Nephron (organoid): ENCODE measurements around the gene SH3GLB2.

Experiments used
- H3K27ac Mint-ChIP-seq, 3 experiments: 2 replicates each; pipeline ENCODE4 v1.8.0; 2020; ENCODE audit warnings: mixed read lengths in 3 of 3, mild to moderate bottlenecking in 2 of 3, moderate library complexity in 1 of 3
- H3K27me3 Mint-ChIP-seq: 2 replicates; pipeline ENCODE4 v1.8.0; 2021; ENCODE audit warnings: low read depth, mild to moderate bottlenecking, moderate library complexity, mixed read lengths
- H3K36me3 Mint-ChIP-seq: 2 replicates; pipeline ENCODE4 v1.8.0; 2020; ENCODE audit warnings: low read depth, mixed read lengths
- H3K4me1 Mint-ChIP-seq: 2 replicates; pipeline ENCODE4 v1.8.0; 2020; ENCODE audit warnings: mixed read lengths
- H3K4me3 Mint-ChIP-seq, 3 experiments: 2 replicates each; pipeline ENCODE4 v1.8.0; 2020; ENCODE audit warnings: mild to moderate bottlenecking in 3 of 3, mixed read lengths in 3 of 3, moderate library complexity in 2 of 3
- H3K9me3 Mint-ChIP-seq: 2 replicates; pipeline ENCODE4 v1.8.0; 2020; ENCODE audit warnings: mixed read lengths
- TF ChIP-seq, protein P1 (sequence below), 3 experiments: fragments of 200-600 bp; sonication (generic); IDR thresholded peaks; one replicate each; pipeline ENCODE4 v1.5.0; 2021; ENCODE audit warnings: antibody characterized with exemption in 3 of 3; ENCODE audit not compliant: unreplicated experiment in 3 of 3

The SH3GLB2 gene

DNA sequence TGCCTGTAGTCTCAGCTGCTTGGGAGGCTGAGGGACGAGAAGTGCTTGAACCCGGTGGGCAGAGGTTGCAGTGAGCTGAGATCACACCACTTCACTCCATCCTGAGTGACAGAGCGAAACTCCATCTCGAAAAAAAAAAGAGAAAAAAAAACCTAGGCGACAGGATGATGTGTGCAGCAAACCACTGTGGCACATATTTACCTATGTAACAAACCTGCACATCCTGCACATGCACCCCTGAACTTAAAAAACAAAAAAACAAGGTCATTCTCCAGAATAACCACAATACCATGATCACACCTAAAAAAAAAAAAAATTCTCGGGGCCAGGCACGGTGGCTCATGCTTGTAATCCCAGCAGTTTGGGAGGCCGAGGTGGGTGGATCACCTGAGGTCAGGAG, 45.3 kb upstream of the SH3GLB2 start:
- H3K4me3 Mint-ChIP-seq = no peak overlapping the region
- TF ChIP-seq, protein P1, sequence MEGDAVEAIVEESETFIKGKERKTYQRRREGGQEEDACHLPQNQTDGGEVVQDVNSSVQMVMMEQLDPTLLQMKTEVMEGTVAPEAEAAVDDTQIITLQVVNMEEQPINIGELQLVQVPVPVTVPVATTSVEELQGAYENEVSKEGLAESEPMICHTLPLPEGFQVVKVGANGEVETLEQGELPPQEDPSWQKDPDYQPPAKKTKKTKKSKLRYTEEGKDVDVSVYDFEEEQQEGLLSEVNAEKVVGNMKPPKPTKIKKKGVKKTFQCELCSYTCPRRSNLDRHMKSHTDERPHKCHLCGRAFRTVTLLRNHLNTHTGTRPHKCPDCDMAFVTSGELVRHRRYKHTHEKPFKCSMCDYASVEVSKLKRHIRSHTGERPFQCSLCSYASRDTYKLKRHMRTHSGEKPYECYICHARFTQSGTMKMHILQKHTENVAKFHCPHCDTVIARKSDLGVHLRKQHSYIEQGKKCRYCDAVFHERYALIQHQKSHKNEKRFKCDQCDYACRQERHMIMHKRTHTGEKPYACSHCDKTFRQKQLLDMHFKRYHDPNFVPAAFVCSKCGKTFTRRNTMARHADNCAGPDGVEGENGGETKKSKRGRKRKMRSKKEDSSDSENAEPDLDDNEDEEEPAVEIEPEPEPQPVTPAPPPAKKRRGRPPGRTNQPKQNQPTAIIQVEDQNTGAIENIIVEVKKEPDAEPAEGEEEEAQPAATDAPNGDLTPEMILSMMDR (IDR thresholded peaks at IDR 0.05; ENCODE audit: unreplicated experiment in 3 of 3) = no peak
- no peak overlapping the region for H3K27ac Mint-ChIP-seq
- peaks cover 3% of the 10 kb centered on the region for H3K36me3 Mint-ChIP-seq
- H3K27me3 Mint-ChIP-seq = no peaks in the 10 kb centered on the region
- H3K4me1 Mint-ChIP-seq = no peaks in the 10 kb centered on the region
- no peaks in the 10 kb centered on the region for H3K9me3 Mint-ChIP-seq

DNA sequence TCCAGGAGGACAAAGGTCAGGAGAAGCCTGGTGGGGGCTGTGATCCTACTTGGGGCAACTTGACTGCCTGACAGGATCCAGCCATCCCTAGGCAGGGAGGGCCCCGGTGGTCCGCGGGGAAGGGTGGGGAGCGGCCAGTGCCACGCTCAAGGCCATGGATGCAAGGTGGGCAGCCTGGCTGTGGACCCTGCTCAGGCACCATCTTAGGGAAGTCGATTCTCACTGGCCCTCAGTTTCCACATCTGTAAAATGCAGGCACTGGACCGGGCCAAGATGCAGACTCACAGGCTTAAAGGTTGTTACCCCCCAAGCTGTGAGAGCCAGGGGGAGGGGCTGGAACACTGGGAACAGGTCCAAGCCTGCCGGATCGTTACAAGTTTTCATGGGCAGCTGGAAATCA, 44.0 kb upstream of the SH3GLB2 start:
- Mint-ChIP-seq H3K27ac (no peak overlapping the region), H3K27me3 (no peaks in the 10 kb centered on the region), H3K4me1 (no peaks in the 10 kb centered on the region), H3K4me3 (no peak overlapping the region), H3K9me3 (no peaks in the 10 kb centered on the region), H3K36me3 (peaks cover 5% of the 10 kb centered on the region)
- TF ChIP-seq, protein P1 (IDR thresholded peaks at IDR 0.05; ENCODE audit: unreplicated experiment in 3 of 3) = no peak

- Mint-ChIP-seq H3K36me3 (peaks cover 5% of the 10 kb centered on the region), H3K27ac (no peak overlapping the region), H3K4me3 (no peak overlapping the region), H3K4me1 (no peaks in the 10 kb centered on the region), H3K27me3 (no peaks in the 10 kb centered on the region), H3K9me3 (no peaks in the 10 kb centered on the region)
- TF ChIP-seq, protein P1 (IDR thresholded peaks at IDR 0.05; ENCODE audit: unreplicated experiment in 3 of 3) = no peak
Measured at GRCh38 chr9:129071526-129072126, 43.5 kb upstream of the SH3GLB2 start.

GRCh38 chr9:129070696-129071525, 42.8 kb upstream of the SH3GLB2 start:
- Mint-ChIP-seq H3K9me3 (no peaks in the 10 kb centered on the region), H3K27me3 (no peaks in the 10 kb centered on the region), H3K4me1 (no peaks in the 10 kb centered on the region), H3K36me3 (peaks cover 6% of the 10 kb centered on the region), H3K27ac (no peak overlapping the region), H3K4me3 (no peak overlapping the region)
- TF ChIP-seq, protein P1 (IDR thresholded peaks at IDR 0.05; ENCODE audit: unreplicated experiment in 3 of 3) = no peak

- no peaks in the 10 kb centered on the region for H3K27me3 Mint-ChIP-seq
- H3K27ac Mint-ChIP-seq = no peak overlapping the region
- no peaks in the 10 kb centered on the region for H3K9me3 Mint-ChIP-seq
- no peaks in the 10 kb centered on the region for H3K4me1 Mint-ChIP-seq
- H3K4me3 Mint-ChIP-seq = no peak overlapping the region
- TF ChIP-seq, protein P1 (IDR thresholded peaks at IDR 0.05; ENCODE audit: unreplicated experiment in 3 of 3) = no peak
- peaks cover 11% of the 10 kb centered on the region for H3K36me3 Mint-ChIP-seq
Measured at GRCh38 chr9:129069862-129070641, 41.9 kb upstream of the SH3GLB2 start.
